HG02623 (cell line): ENCODE results near the gene PLA2G2C.

Source experiments
- ATAC-seq: cut with Tn5 transposase; IDR thresholded peaks from one replicate; pipeline ENCODE4 v1.9.1; 2021; ENCODE audit warnings: moderate library complexity; ENCODE audit not compliant: unreplicated experiment

The PLA2G2C gene

DNA sequence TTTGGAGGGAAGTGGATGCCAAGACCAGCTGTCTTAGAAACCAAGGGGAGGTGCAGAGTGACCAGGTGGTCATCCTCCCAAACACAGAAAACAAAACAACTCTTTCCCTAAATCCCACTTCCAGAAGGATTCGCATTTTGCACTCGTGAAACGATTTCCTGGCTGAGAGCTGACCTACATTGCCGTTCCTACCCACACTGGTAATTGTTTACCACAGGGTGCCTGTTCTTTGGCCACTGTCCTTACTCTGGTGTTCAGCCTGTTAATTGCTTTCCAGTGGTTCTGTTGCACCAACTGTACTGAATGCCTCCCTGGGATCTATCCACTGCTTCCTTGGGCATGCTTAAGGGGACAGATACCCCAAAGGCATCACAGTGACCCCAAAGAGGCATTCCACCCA, 23.2 kb upstream of the PLA2G2C start:
- ATAC-seq: no peak

DNA sequence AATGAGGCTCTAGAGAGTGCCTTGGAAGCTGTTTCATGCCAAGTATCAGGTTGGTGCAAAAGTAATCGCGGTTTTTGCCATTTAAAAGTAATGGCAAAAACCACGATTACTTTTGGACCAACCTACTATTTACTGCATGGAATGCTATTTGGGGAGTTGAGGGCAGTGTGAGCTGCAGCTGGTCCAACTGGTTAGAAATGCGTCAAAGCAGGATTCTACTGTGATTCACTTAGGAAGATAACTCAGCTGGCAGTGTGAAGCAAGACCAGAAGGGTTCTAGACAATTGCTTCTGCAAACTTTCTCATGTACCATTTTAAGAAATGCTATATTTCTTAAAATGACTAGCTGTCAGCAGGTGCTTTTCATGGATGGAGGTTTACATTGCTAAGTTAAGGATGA, 21.2 kb upstream of the PLA2G2C start:
- no peak for ATAC-seq

- ATAC-seq: no peak
These were observed 15.8 kb upstream of the PLA2G2C start for GRCh38 chr1:20202166-20202565.

GRCh38 chr1:20200966-20201365, 14.6 kb upstream of the PLA2G2C start:
- ATAC-seq: no peak

GRCh38 chr1:20199840-20200239, 13.5 kb upstream of the PLA2G2C start:
- ATAC-seq: no peak

- ATAC-seq: no peak
These were observed 13.1 kb upstream of the PLA2G2C start for GRCh38 chr1:20199403-20199802.

DNA sequence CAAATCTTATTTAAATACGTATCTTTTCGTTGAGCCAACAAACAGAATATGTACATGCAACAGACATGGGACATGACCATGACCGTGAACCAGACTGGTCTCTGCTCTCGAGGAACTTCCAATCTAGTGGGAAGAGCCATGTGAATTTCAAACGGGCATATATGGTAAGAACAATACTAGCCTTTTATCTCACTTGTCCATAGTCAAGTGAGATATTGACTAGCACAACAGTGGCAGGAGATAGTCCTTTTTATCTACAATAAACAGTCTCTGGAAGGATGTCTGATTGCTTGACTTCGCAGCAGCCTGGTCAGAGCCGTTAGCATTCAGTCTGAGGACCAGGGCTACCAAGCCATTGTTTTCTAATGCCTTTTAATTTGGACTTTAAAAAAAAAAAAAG, 12.6 kb upstream of the PLA2G2C start:
- no peak for ATAC-seq

DNA sequence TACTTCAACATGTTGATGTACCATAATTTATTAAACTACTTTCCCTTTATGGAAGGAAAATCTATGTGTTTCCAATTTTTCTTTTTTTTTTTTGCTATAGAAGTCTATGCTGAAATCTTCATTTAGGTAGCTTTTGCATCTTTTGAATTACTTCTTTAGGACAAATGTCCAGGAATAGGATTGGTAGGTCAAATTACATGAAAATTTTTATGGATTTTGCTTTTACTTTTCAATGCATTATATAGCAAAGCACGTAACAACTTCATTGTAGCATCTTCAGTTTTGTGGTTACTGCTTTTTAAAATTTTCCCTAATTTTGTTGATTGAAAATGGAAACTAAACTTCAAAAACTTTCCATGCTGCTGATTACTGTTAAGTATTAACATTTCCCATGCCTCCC, 12.0 kb upstream of the PLA2G2C start:
- ATAC-seq: no peak

DNA sequence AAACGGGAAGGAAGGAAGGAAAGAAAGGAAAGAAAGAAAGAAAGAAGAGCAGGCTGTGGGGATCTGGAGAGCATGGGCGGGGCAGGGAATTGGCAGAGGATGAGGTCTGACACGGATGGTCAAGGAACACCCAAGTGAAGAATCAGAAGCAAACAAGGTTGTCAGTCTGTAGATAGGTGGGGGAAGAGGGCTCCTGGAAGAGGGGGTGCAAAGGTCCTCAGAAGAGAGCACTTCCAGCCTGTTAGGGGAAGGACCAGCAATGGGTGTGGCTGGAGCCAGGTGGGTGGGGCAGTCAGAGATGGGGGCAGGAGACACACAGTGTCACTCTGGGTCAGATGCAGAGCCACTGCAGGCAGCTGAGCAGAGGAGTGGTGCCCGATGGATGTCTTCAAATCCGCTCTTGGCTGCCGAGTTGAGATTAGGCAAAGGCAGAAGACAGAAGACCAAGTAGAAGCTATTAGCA, 11.0 kb upstream of the PLA2G2C start:
- ATAC-seq: no peak

GRCh38 chr1:20195462-20195780, 9.1 kb upstream of the PLA2G2C start:
- ATAC-seq: no peak

GRCh38 chr1:20194757-20195461, 8.6 kb upstream of the PLA2G2C start:
- no peak for ATAC-seq

- ATAC-seq: no peak
These were observed 7.9 kb upstream of the PLA2G2C start for GRCh38 chr1:20194224-20194623.

DNA sequence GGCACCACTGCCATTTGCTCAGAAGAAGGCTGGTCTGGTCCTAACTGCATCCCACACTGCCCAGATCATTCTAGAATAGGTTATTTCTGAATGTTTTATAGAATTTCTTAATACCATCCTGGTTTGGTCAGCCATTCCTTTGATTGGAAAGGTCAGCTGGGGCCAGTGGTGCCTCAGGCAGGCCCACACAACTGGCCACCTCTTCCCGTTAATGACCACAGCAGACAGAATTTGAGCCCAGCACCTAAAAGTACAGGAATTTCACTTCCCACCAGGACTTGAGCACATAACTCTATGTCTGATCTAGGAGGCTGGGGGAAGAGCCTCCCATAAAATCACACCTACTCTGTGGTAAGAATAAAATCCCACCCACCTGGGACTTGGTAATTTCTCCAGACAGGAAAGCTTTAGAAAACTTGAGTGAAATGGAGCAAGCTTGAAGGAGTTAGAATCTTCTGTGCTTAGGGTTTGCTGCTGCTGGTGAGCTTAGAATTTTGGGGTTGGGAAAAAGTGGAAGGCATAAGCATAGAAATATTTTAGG, 6.6 kb upstream of the PLA2G2C start:
- no peak for ATAC-seq

DNA sequence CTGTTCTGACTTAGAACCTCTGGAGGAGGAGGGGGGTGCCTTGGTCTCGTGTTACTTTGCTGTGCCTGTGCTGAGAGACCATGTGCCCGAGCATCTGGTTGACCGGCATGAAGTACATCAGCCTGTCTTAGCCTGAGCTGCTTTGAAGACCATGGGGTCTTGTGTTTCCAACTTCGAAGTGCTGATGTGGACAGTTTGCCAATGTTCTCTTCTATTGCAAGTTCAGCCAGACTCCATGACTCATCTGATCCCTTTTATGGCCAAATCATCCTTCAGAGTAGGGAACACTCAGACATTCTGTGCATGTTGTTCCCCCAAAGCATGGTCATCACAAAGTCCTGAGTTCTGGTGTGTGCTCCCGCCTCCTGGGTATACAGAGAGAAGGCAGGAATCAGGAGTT, 6.0 kb upstream of the PLA2G2C start:
- no peak for ATAC-seq

DNA sequence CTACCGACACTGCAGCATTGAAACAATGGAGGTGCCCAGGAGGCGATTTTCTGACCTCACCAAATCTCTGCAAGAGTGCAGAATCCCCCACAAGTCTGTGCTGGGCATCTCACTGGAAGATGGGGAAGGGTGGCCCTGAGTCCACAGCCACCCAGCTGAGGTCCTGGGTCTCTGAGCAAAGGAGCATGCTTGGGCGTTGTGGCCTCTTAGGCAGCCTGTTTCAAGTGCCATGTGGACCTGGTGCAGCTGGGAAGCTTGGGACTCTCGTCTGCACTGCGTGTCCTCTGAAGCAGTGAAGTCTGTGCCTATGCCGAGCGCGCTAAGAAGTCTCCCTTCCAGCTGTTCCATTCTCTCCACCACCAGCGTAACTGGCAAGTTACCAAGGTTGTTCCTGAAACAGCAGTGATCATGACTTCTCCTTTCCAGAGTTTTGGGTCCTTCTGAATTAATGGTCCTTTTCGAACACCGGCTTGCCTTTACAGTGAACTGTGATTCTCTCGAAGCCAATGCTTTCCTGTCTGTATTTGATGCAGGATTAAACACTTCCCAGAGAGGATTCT, 5.0 kb upstream of the PLA2G2C start:
- ATAC-seq: no peak

GRCh38 chr1:20190256-20191160, 4.2 kb upstream of the PLA2G2C start:
- ATAC-seq: no peak

GRCh38 chr1:20189664-20190063, 3.3 kb upstream of the PLA2G2C start:
- no peak for ATAC-seq

- no peak for ATAC-seq
These were observed 2.1 kb upstream of the PLA2G2C start for GRCh38 chr1:20188455-20188817.

DNA sequence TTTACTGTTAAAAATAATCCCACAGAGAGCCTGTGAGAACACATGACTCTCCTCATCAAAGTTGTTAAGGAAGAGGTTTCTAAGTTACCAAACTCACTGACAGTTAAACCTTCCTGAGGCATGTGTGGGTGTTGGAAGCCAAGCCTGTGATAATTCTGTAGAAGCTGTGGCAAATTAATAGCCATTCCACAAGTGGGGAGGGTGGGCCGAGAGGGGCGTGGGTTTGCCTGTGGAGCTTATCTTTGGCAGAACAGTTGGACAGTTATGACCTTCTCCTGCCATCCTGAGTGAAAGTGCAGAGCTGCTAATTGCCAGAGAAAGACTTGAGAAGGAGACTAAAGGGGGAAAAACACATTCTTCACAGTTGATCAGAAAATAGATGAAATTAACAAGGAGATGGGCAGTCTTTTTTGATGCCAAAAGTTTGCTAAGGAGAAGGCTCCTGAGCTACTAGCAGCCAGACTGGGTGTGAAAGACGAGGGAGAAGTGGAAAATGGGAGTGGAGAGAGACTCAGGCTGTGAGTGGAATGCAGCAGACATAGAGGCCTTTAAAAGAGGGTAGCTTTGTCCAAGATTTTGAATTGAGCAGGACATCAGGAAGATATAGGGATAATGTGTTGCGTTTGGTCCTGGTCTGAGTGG, 1.6 kb upstream of the PLA2G2C start:
- no peak for ATAC-seq

- ATAC-seq: no peak
These were observed 940 bp upstream of the PLA2G2C start for GRCh38 chr1:20187103-20187812.
